Cardiac muscle cell (in vitro differentiated cells and primary cell): Measurements from ENCODE around the gene PDE2A. TPM values are rescaled to one million over a fixed set of nuclear protein-coding genes. Genes with fewer than 3 reads are reported as not detected.
A peak's percentile ranks its signal among the peaks of the same experiment; 100 is the strongest.

Experiments used
- DNase-seq, 2 donors: peaks; one replicate each; pipeline versions ENCODE4 v3.0.0 to v3.0.0-alpha.2; 2010 to 2017; ENCODE audit warnings: low read depth in 1 of 2, low spot score in 1 of 2
- H3K27ac ChIP-seq: fragments of 200-600 bp; sonication (generic); 2 replicates; pipeline ENCODE4 v1.5.1; 2016
- H3K27me3 ChIP-seq: fragments of 200-600 bp; sonication (generic); 2 replicates; pipeline ENCODE4 v1.6.0; 2016; ENCODE audit warnings: control low read depth
- H3K36me3 ChIP-seq: fragments of 200-600 bp; sonication (generic); 2 replicates; pipeline ENCODE4 v1.5.1; 2016; ENCODE audit warnings: control low read depth
- H3K4me1 ChIP-seq: fragments of 200-600 bp; sonication (generic); 2 replicates; pipeline ENCODE4 v1.8.1; 2017; ENCODE audit warnings: low read depth, mild to moderate bottlenecking, mixed run types
- H3K4me3 ChIP-seq: fragments of 200-600 bp; sonication (generic); 2 replicates; pipeline ENCODE4 v1.5.1; 2016; ENCODE audit warnings: mild to moderate bottlenecking
- H3K9me3 ChIP-seq: fragments of 200-600 bp; sonication (generic); 2 replicates; pipeline ENCODE4 v1.5.1; 2017; ENCODE audit warnings: low read depth, mild to moderate bottlenecking, control low read depth
- polyA plus RNA-seq: library from polyadenylated mRNA; unstranded; fragments of >200 nt; fragmentation: Nextera tagmentation; extraction: Ambion mirVana; gene quantifications from 2 replicates; pipeline ENCODE4 v1.2.1, GENCODE V29; 2016
- total RNA-seq: library from RNA; depleted of rRNA; stranded (reverse); fragments of >200 nt; gene quantifications from 2 replicates; pipeline ENCODE4 v1.2.3, GENCODE V29; 2016
- TF ChIP-seq, protein P1 (sequence below): IDR thresholded peaks from 2 replicates; pipeline ENCODE4 v1.5.1; 2012; ENCODE audit warnings: low read depth, mild to moderate bottlenecking, low read length

PDE2A gene
- total and polyA plus RNA-seq, 2 experiments from 2014 or later = 0.92 TPM; not detected in 1

DNA sequence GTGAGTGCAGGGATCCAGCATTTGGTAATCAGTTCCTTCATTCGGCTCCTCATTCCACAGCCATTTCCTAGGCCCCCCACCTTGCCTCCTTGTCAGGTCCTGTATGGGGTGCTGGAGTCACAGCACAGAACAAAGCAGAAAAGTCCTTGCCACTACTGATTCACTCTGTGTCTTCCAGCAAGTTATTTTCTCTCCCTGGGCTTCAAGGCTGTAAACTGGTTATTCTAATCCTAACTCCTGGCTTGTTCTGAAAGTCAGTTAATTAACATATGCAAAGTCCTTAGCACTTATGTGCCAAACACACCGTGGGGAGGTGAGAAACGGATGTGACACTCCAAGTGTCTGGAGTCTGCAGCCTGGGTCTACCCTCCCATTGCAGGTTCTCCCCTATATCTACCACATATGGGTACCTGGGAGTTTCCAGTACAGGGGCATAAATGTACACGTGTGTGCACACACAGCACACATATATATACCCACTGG is 30.6 kb upstream of the PDE2A start:
- H3K4me3 ChIP-seq = no peak overlapping the region
- no peaks in the 10 kb centered on the region for H3K9me3 ChIP-seq
- no peak for DNase-seq
- peaks cover 13% of the 10 kb centered on the region for H3K4me1 ChIP-seq
- H3K27ac ChIP-seq = no peak overlapping the region
- H3K36me3 ChIP-seq = peaks cover 7% of the 10 kb centered on the region
- TF ChIP-seq, protein P1, sequence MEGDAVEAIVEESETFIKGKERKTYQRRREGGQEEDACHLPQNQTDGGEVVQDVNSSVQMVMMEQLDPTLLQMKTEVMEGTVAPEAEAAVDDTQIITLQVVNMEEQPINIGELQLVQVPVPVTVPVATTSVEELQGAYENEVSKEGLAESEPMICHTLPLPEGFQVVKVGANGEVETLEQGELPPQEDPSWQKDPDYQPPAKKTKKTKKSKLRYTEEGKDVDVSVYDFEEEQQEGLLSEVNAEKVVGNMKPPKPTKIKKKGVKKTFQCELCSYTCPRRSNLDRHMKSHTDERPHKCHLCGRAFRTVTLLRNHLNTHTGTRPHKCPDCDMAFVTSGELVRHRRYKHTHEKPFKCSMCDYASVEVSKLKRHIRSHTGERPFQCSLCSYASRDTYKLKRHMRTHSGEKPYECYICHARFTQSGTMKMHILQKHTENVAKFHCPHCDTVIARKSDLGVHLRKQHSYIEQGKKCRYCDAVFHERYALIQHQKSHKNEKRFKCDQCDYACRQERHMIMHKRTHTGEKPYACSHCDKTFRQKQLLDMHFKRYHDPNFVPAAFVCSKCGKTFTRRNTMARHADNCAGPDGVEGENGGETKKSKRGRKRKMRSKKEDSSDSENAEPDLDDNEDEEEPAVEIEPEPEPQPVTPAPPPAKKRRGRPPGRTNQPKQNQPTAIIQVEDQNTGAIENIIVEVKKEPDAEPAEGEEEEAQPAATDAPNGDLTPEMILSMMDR = no peak
- no peaks in the 10 kb centered on the region for H3K27me3 ChIP-seq

DNA sequence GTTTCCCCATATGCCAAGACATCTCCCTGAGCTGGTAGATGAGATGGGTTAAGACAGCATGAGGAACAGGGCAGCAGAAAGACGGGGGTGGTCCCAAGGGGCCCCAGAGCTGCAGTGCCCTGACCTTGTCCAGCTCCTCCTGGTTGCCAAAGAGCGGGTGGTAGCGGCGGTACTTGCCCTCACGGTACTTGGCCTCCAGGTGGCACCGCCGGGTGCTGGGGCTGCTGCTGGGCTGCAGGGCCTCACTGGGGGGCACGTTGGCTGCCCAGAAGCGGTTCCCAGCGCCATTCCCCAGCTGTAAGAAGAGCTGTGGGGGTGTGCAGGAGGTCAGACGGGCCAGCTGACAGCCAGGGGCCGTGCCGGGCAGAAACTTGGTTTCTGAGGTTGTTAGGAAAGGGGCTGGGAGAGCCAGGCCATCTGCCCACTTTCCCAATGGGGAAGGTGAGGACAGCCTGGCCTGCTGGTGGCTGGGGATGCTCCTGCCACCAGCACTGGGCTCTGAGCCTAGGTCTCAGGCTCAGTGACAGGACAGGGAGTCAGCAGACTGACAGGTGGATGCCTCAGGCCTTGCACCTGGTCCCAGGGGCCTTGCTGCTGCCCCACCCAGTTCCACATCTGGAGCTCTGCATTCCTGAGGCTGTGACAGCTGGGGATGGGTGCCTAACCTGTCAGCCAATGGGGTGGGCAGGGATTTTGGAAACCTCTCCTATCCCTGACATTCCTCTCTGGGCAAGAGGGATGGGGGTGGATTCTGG is 30.0 kb upstream of the PDE2A start:
- Histone ChIP-seq H3K4me1 (peaks cover 13% of the 10 kb centered on the region), H3K27ac (peak overlapping the region; percentile 15), H3K9me3 (no peaks in the 10 kb centered on the region), H3K4me3 (no peak overlapping the region), H3K36me3 (peaks cover 5% of the 10 kb centered on the region), H3K27me3 (no peaks in the 10 kb centered on the region)
- DNase-seq = no peak
- TF ChIP-seq, protein P1 = peak; percentile 26

DNA sequence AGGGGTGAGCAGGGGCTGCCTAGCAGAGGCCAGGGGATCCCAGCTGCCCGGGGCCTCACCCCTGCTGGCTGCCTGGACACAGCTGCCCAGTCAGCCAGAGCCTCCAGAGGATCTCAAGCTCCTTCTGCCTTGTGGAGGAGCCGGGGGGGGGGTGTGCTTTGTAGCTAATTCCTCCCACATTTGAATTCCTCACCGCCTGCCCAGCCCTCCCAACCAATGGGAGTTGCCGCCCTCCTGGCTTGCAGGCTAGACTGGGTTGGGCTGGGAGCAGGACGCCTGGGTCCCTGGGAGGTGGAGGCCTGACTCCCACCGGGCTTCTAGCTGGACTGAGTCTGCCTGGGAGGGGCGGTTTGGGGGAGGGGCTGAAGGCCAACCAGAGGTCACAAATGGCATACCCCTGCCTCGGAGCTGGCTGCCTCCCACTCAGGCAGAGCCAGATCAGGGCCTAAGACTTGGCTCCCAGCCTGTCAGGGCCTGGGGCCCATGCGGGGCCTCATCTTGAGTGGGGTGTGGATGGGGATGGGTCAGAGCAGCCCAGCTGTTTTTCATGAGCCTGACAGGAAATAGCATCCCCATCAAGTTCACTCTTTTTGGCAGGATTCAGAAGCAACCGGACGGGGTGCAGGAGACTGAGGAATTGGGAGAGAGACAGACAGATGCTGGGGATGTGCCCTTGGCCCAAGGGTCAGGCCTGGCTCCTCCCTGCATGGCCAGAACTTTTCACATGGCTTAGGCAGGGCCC is 29.2 kb upstream of the PDE2A start:
- H3K4me3 ChIP-seq = no peak overlapping the region
- peaks cover 9% of the 10 kb centered on the region for H3K36me3 ChIP-seq
- peaks cover 13% of the 10 kb centered on the region for H3K4me1 ChIP-seq
- H3K27me3 ChIP-seq = no peaks in the 10 kb centered on the region
- peak in 1 of 2 donors; percentile 88 for DNase-seq
- H3K9me3 ChIP-seq = no peaks in the 10 kb centered on the region
- TF ChIP-seq, protein P1 = no peak
- peak overlapping the region; percentile 15 for H3K27ac ChIP-seq

DNA sequence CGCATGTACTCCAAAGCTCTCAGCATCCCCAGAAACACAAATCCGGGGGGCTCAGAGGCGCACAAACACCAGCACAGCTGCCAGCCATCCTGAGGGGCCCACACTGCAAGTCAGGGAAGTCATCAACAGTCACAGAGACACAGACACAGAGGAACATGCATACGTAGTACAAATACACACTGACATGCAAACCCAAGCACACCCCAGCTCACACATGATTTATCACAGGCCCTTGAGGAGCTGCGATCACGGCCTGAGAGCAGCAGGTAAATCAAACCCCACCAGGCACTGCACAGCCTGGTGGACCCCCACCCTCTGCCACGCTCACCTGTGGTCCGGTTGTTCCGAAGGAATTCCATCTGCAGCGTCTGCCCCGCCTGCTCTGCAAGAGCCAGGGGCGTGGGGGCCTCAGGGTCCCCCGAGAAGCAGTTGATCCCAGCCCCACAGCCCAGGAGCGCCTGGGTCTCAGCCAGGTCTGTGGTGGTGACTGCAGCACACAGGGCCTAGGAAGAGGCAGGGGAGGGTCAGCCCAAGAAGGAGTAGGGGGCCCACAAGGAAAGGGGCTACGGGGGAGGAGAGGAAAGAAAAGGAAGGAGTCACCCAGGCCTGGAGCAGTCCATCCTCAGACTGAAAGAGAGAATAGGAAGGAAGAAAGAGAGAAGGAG is 28.5 kb upstream of the PDE2A start:
- DNase-seq = no peak
- Histone ChIP-seq H3K4me1 (peaks cover 13% of the 10 kb centered on the region), H3K4me3 (no peak overlapping the region), H3K9me3 (no peaks in the 10 kb centered on the region), H3K27me3 (no peaks in the 10 kb centered on the region), H3K27ac (no peak overlapping the region), H3K36me3 (peaks cover 9% of the 10 kb centered on the region)
- TF ChIP-seq, protein P1 = no peak

DNA sequence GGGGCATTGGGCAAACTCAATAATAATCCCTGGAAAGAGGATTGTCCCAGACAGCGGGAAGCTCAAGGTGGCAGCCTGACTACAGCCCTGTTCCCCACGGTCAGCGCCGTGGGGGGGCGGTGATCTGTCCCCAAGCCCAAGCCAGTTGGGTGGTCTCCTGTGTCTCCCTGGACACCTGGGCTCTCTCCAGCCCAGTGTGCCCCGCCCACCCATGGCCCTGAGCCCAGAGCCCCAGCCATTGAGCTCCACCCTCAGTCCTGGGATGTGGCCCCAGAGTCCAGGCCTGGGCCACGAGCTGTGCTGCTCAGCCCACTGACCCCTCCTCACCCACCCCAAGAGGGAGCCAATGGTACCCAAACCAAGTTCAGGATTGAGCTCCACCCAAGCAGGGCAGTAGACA is 27.9 kb upstream of the PDE2A start:
- Histone ChIP-seq H3K36me3 (peaks cover 9% of the 10 kb centered on the region), H3K4me3 (no peak overlapping the region), H3K27me3 (no peaks in the 10 kb centered on the region), H3K27ac (no peak overlapping the region), H3K4me1 (peaks cover 13% of the 10 kb centered on the region), H3K9me3 (no peaks in the 10 kb centered on the region)
- no peak for DNase-seq
- TF ChIP-seq, protein P1 = no peak
